VCaP (cell line): ENCODE measurements around the gene SLC25A21.

Experiments
- H3K27ac ChIP-seq: fragments of 450-650 bp; 2 replicates; pipeline ENCODE4 v1.5.1; 2017
- CTCF ChIP-seq: fragments of 450-650 bp; conservative IDR thresholded peaks from 2 replicates; pipeline ENCODE4 v1.5.1; 2017; ENCODE audit warnings: mild to moderate bottlenecking, moderate library complexity

The SLC25A21 gene

DNA sequence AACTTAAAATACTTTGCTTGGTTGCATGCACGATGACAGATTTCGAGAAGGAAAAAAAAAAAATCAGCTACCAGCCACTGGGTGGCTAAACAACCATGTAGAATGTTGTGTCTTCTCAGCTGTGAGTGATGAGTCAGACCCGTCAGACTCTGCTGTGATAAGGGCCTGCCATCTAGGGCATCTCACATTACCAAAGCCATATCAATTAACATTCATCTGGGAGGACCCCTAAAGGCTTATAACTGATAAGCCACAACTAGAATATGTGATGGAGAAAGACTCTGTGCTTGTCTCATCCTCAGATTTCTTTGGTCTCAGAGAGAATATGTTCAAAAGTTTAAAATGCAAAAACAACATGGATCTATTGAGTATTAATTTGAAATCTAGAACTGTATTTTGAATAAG lies 399.3 kb downstream of the SLC25A21 start:
- H3K27ac ChIP-seq = no peak overlapping the region
- peak; percentile 44 for TF ChIP-seq CTCF

DNA sequence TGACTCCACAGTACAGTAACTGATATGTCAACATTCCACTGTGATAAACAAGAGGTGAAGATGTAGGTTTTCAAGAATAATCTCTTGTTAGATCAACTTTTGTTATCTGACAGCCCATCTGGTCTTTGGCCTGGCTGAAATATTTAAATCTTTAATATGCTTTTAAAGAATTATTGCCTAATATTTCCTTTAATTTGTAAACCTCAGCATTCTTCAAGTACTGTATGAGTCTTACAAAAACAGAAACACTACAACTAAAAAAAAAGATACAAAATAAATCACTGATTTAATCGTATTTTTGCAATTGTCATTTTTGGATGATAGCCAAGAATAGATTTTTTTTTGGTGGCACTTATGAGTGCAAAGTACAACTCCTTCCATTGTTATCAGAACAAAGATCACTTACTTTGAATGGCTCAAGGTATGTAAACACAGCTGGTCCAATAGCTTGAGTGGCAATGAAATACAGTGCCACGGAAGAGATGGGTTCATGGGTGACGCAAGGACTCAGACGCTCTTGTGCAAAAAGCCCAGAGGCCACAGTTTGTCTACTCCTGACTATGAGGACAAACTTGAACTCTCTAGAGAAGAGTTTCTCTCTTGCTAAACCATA lies 401.3 kb downstream of the SLC25A21 start:
- H3K27ac ChIP-seq = peak overlapping the region; percentile 37
- TF ChIP-seq CTCF = no peak

DNA sequence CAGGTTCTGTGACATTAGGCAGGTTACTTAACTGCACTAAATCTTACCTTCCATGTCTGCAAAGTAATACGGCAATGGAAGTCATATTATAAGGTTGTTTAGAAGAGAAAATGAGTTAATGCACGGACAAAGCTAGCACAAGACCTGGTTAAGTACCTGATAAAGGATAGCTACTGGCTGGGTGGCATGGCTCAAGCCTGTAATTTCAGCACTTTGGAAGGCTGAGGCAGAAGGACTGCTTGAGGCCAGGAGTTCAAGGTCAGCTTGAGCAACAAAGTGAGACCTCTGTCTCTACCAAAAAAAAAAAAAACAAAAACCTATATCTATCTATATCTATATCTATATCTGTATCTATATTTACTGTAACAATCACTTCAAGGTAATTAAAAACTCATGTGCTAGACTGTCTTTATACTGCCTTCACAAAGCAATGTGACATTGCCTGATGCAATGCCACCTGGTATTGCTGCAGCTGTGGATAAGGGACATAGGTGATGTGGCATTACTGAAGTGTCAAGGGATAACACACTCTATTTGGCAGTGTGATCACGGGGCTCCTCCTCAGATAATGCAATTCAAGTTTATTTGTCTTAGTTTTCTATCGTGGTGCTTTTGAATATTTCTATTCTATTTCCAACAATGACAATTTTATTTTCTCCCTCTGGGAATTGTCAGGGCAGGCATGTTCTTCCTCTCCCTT lies 403.6 kb downstream of the SLC25A21 start:
- no peak overlapping the region for H3K27ac ChIP-seq
- no peak for TF ChIP-seq CTCF

DNA sequence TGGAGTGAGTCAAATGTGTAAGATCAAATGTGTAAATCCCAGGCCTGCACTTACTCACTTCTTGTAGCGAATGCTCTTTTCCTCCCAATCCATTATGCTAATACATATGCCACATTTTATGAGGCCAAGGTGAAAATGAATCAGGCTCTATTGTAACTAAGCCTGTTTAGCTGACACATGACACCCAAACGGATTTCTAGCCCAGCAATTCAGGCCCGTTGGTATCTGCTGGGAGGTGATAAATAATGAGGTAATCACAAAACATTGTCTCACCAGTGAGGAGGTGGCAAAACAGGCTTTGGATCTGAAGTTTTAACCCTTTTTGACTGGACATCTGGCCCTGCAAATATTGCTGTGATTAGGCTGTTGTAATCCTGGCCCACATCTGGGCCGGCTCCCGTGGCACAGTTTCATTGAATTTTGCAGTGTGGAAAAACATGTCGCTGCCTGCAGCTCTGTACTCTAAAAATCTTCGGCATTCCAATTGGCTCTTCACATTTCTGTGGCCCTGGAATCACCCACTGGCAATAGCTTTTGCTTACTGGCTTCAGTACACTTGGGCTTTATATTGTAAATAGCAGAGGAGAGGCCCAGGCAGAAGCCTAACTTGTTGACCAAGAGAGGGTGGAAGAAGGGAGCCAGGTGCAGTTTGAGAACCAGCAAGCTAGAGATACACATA lies 404.7 kb downstream of the SLC25A21 start:
- no peak for TF ChIP-seq CTCF

GRCh38 chr14:36766974-36767373 lies 405.4 kb downstream of the SLC25A21 start:
- H3K27ac ChIP-seq = no peak overlapping the region
- TF ChIP-seq CTCF = no peak

More for the DNA sequence above, 404.7 kb downstream of the SLC25A21 start:
- no peak overlapping the region for H3K27ac ChIP-seq

- TF ChIP-seq CTCF = no peak
- no peak overlapping the region for H3K27ac ChIP-seq
These were observed 414.4 kb downstream of the SLC25A21 start for GRCh38 chr14:36757734-36758601.

DNA sequence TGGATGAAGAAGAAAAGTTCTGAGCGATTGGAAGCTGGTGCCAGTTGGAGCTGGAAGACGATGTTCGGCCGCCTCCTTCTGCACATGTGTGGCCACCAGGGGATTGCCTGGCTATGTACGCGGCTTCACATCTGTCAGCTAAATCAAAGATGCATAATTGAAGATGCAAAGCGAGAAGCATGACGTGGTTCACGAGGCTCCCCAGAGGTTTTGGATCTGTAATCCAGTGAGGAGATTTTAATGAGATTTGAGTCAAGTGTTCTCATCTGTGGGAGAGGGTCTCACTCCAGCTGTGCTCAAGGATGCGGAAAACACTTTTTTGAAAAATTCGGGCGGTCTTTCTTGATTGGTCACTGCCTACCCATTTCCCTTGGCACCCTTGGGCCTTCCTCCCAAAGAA lies 416.2 kb downstream of the SLC25A21 start:
- H3K27ac ChIP-seq = no peak overlapping the region
- TF ChIP-seq CTCF = no peak
